Loucy (cell line): Measurements from ENCODE around the gene CDK13.

Source experiments
- CTCF ChIP-seq: fragments of 200-600 bp; sonication (generic); conservative IDR thresholded peaks from 2 replicates; pipeline ENCODE4 v1.5.1; 2014; ENCODE audit warnings: mild to moderate bottlenecking, antibody characterized with exemption, low read length
- EZH2phosphoT487 ChIP-seq: fragments of 200-600 bp; IDR thresholded peaks from 2 replicates; pipeline ENCODE4 v1.6.1; 2018; ENCODE audit warnings: antibody characterized with exemption, mild to moderate bottlenecking, moderate library complexity, borderline replicate concordance

GRCh38 chr7:40000734-40001315 lies 50.8 kb downstream of the CDK13 start:
- no peak for TF ChIP-seq CTCF
- no peak for TF ChIP-seq EZH2phosphoT487
